H1 (cell line): ENCODE measurements around the gene FAM53B. TPM values are rescaled to one million over a fixed set of nuclear protein-coding genes. Genes with fewer than 3 reads are reported as not detected.

Experiments
- CTCF ChIA-PET: fragments of 300-600 bp; sonication (Branson Sonifier 250); formaldehyde crosslinking; loops from one replicate; lab custom pipeline; 2021; ENCODE audit not compliant: partially characterized antibody; lab: Charles Lee
- POLR2A ChIA-PET: fragments of 300-600 bp; sonication (Branson Sonifier 250); formaldehyde crosslinking; loops from one replicate; lab custom pipeline; 2021; ENCODE audit warnings: inconsistent platforms; ENCODE audit not compliant: partially characterized antibody; lab: Charles Lee
- DNase-seq, 2 experiments: peaks; one replicate each; pipeline versions ENCODE4 v3.0.0 to v3.0.0-alpha.2; 2010 to 2022; ENCODE audit warnings: low spot score in 2 of 2, low read depth in 1 of 2, mixed read lengths in 1 of 2
- FAIRE-seq: peaks from 2 replicates; lab custom pipeline; 2011; peaks lifted over from hg19 to GRCh38; lab: Jason Lieb, UNC
- H2AFZ ChIP-seq: 2 replicates; pipeline ENCODE4 v1.8.1; 2012; ENCODE audit warnings: low read length, inconsistent platforms
- H2AK5ac ChIP-seq: 2 replicates; pipeline ENCODE4 v1.6.1; 2013; ENCODE audit warnings: low read depth, low read length
- H2BK120ac ChIP-seq: replicated peaks from 2 replicates; pipeline ENCODE3; 2013; ENCODE audit warnings: low read depth, low read length, inconsistent platforms
- H2BK12ac ChIP-seq: 2 replicates; pipeline ENCODE4 v1.6.1; 2013; ENCODE audit warnings: low read depth, low read length
- H2BK15ac ChIP-seq: 2 replicates; pipeline ENCODE4 v1.6.1; 2013; ENCODE audit warnings: low read length
- H2BK20ac ChIP-seq: 2 replicates; pipeline ENCODE4 v1.6.1; 2013; ENCODE audit warnings: low read length
- H2BK5ac ChIP-seq: 2 replicates; pipeline ENCODE4 v1.6.1; 2013; ENCODE audit warnings: low read depth, low read length
- H3K14ac ChIP-seq: 2 replicates; pipeline ENCODE4 v1.6.1; 2013; ENCODE audit warnings: inconsistent platforms; ENCODE audit not compliant: insufficient read length
- H3K18ac ChIP-seq: 2 replicates; pipeline ENCODE4 v1.6.1; 2013; ENCODE audit warnings: low read length; ENCODE audit errors: extremely low read depth
- H3K23ac ChIP-seq: 2 replicates; pipeline ENCODE4 v1.6.1; 2013; ENCODE audit warnings: inconsistent platforms; ENCODE audit not compliant: insufficient read length
- H3K23me2 ChIP-seq: 2 replicates; pipeline ENCODE4 v1.6.1; 2013; ENCODE audit warnings: low read depth, low read length
- H3K27ac ChIP-seq: 2 replicates; pipeline ENCODE4 v1.6.1; 2011; ENCODE audit warnings: low read depth, low read length, inconsistent platforms
- H3K27me3 ChIP-seq, 4 experiments: replicated peaks in 1 of 4; 1 replicate in 1 of 4; 2 replicates in 3 of 4; pipeline versions ENCODE4 v1.6.1 to v1.8.1; 2011 to 2013; ENCODE audit warnings: low read length in 3 of 4, mild to moderate bottlenecking in 3 of 4, inconsistent platforms in 2 of 4, mixed read lengths in 2 of 4, moderate library complexity in 1 of 4; ENCODE audit not compliant: control insufficient read depth in 3 of 4, insufficient read depth in 3 of 4; ENCODE audit errors: extremely low read depth in 1 of 4
- H3K36me3 ChIP-seq, 4 experiments: 2 replicates each; pipeline versions ENCODE4 v1.6.1 to v1.8.1; 2011 to 2013; ENCODE audit warnings: mild to moderate bottlenecking in 4 of 4, low read length in 3 of 4, moderate library complexity in 2 of 4, control low read depth in 1 of 4, inconsistent platforms in 1 of 4; ENCODE audit not compliant: insufficient read depth in 4 of 4, control insufficient read depth in 2 of 4
- H3K4ac ChIP-seq: replicated peaks from 2 replicates; pipeline ENCODE3; 2013; ENCODE audit warnings: low read length, low read depth, mixed read lengths, inconsistent platforms; ENCODE audit not compliant: insufficient read length
- H3K4me1 ChIP-seq, 4 experiments: replicated peaks in 1 of 4; 1 replicate in 1 of 4; 2 replicates in 3 of 4; pipeline versions ENCODE4 v1.6.1 to v1.8.1; 2011 to 2013; ENCODE audit warnings: low read length in 3 of 4, inconsistent platforms in 2 of 4, mixed read lengths in 1 of 4; ENCODE audit not compliant: insufficient read depth in 4 of 4, control insufficient read depth in 3 of 4
- H3K4me2 ChIP-seq, 2 experiments: 2 replicates each; pipeline versions ENCODE4 v1.6.1 to v1.8.1; 2011 to 2013; ENCODE audit warnings: low read depth in 2 of 2, low read length in 2 of 2, control low read depth in 1 of 2, inconsistent platforms in 1 of 2, mild to moderate bottlenecking in 1 of 2; ENCODE audit not compliant: insufficient read depth in 1 of 2
- H3K4me3 ChIP-seq, 4 experiments: fragments of 200-600, 300-600 bp in 1 of 4; sonication (generic), shearing (Covaris generic), sonication (Bioruptor Twin) in 1 of 4; 2 replicates each; pipeline versions ENCODE4 v1.5.1 to v1.8.1; 2011 to 2016; ENCODE audit warnings: low read length in 4 of 4, low read depth in 3 of 4, control low read depth in 2 of 4, inconsistent platforms in 2 of 4, mild to moderate bottlenecking in 2 of 4, mixed read lengths in 1 of 4, moderate library complexity in 1 of 4; ENCODE audit not compliant: insufficient read depth in 2 of 4; ENCODE audit errors: extremely low read depth in 1 of 4
- H3K56ac ChIP-seq: replicated peaks from 2 replicates; pipeline ENCODE3; 2013; ENCODE audit warnings: low read depth, mild to moderate bottlenecking, mixed read lengths, low read length, inconsistent platforms; ENCODE audit not compliant: insufficient read length
- H3K79me1 ChIP-seq: 2 replicates; pipeline ENCODE4 v1.6.1; 2013; ENCODE audit warnings: low read depth, low read length, control low read depth
- H3K79me2 ChIP-seq, 2 experiments: 2 replicates each; pipeline versions ENCODE4 v1.6.1 to v1.8.1; 2012 to 2013; ENCODE audit warnings: low read length in 2 of 2, mild to moderate bottlenecking in 2 of 2, inconsistent platforms in 1 of 2; ENCODE audit not compliant: insufficient read depth in 2 of 2, control insufficient read depth in 1 of 2
- H3K9ac ChIP-seq, 4 experiments: replicated peaks in 1 of 4; 1 replicate in 1 of 4; 2 replicates in 3 of 4; pipeline versions ENCODE4 v1.6.1 to v1.8.1; 2011 to 2013; ENCODE audit warnings: low read depth in 3 of 4, low read length in 3 of 4, control low read depth in 2 of 4, mild to moderate bottlenecking in 2 of 4, moderate library complexity in 2 of 4, inconsistent platforms in 1 of 4; ENCODE audit errors: extremely low read depth in 1 of 4
- H3K9me3 ChIP-seq, 2 experiments: 2 replicates each; pipeline versions ENCODE4 v1.6.1 to v1.8.1; 2012 to 2013; ENCODE audit warnings: mild to moderate bottlenecking in 2 of 2, moderate library complexity in 2 of 2, control low read depth in 1 of 2, inconsistent platforms in 1 of 2, low read depth in 1 of 2, low read length in 1 of 2, mixed read lengths in 1 of 2; ENCODE audit not compliant: insufficient read depth in 2 of 2
- H4K20me1 ChIP-seq, 2 experiments: replicated peaks in 1 of 2; 2 replicates each; pipeline versions ENCODE3 to v1.8.1; 2011 to 2013; ENCODE audit warnings: inconsistent platforms in 2 of 2, low read length in 2 of 2, mild to moderate bottlenecking in 1 of 2; ENCODE audit not compliant: insufficient read depth in 2 of 2, control insufficient read depth in 1 of 2
- H4K5ac ChIP-seq: 2 replicates; pipeline ENCODE4 v1.6.1; 2013; ENCODE audit warnings: low read length, low read depth, mixed read lengths, inconsistent platforms; ENCODE audit not compliant: insufficient read length
- H4K8ac ChIP-seq: 2 replicates; pipeline ENCODE4 v1.8.0; 2013; ENCODE audit warnings: mild to moderate bottlenecking, moderate library complexity, low read length, inconsistent platforms; ENCODE audit not compliant: insufficient read depth; ENCODE audit errors: extremely low read depth
- H4K91ac ChIP-seq: replicated peaks from 2 replicates; pipeline ENCODE3; 2013; ENCODE audit warnings: low read length, mixed read lengths, inconsistent platforms; ENCODE audit not compliant: insufficient read length
- CEBPB ChIP-seq: IDR thresholded peaks from 2 replicates; pipeline ENCODE4 v1.6.1; 2012; ENCODE audit warnings: low read depth, low read length
- HDAC2 ChIP-seq, 2 experiments: fragments of 300-600 bp in 1 of 2; sonication (generic) in 1 of 2; IDR thresholded peaks; 2 replicates each; pipeline ENCODE4 v1.6.1; 2011 to 2012; ENCODE audit warnings: low read depth in 2 of 2, low read length in 2 of 2, mild to moderate bottlenecking in 2 of 2, moderate library complexity in 2 of 2, borderline replicate concordance in 1 of 2, inconsistent platforms in 1 of 2
- NRF1 ChIP-seq: IDR thresholded peaks from 2 replicates; pipeline ENCODE4 v1.6.1; 2011; ENCODE audit warnings: mild to moderate bottlenecking, low read depth, low read length, improper control_type of control experiment
- POLR2AphosphoS5 ChIP-seq: IDR thresholded peaks from 2 replicates; pipeline ENCODE4 v1.6.1; 2011; ENCODE audit warnings: low read depth, low read length
- POU5F1 ChIP-seq: IDR thresholded peaks from 2 replicates; pipeline ENCODE4 v1.6.1; 2011; ENCODE audit warnings: low read depth, mild to moderate bottlenecking, low read length, moderate library complexity
- RNF2 ChIP-seq: fragments of 200-900, 300-1000 bp; sonication (generic); IDR thresholded peaks from 2 replicates; pipeline ENCODE4 v1.7.1; 2016; ENCODE audit warnings: borderline replicate concordance, low read depth, mild to moderate bottlenecking, antibody characterized with exemption, low read length; ENCODE audit not compliant: poor library complexity, severe bottlenecking; ENCODE audit errors: missing control alignments
- SIN3A ChIP-seq, 2 experiments: IDR thresholded peaks in 1 of 2; conservative IDR thresholded peaks in 1 of 2; 2 replicates each; pipeline ENCODE4 v1.6.1; 2011 to 2012; ENCODE audit warnings: low read length in 2 of 2, improper control_type of control experiment in 1 of 2, low read depth in 1 of 2, mild to moderate bottlenecking in 1 of 2
- TEAD4 ChIP-seq: IDR thresholded peaks from 2 replicates; pipeline ENCODE4 v1.6.1; 2012; ENCODE audit warnings: low read depth, low read length, inconsistent platforms, mixed read lengths
- WGBS, 2 experiments: shearing (Covaris generic) in 1 of 2; methylation state at CpG; one replicate each; pipeline versions ENCODE4 v1.1.6 to v1.1.7; 2013 to 2015; ENCODE audit warnings: low lambda C conversion rate in 2 of 2, mixed read lengths in 2 of 2, inconsistent platforms in 1 of 2, low coverage in 1 of 2, missing lambda C conversion rate in 1 of 2; ENCODE audit not compliant: insufficient replicate concordance in 2 of 2, insufficient coverage in 1 of 2, insufficient read length in 1 of 2; ENCODE audit errors: extremely low coverage in 1 of 2, missing lambda C conversion rate in 1 of 2; 5-methylcytosine and 5-hydroxymethylcytosine counted together
- polyA plus RNA-seq, 7 experiments: library from polyadenylated mRNA; depleted of rRNA in 3 of 7; stranded (reverse) in 5 of 7; unstranded in 2 of 7; fragments of >200 nt in 5 of 7; fragments of 200-250 nt in 2 of 7; gene quantifications; 1 replicate in 5 of 7; 2 replicates in 1 of 7; 4 replicates in 1 of 7; pipeline versions ENCODE4 v1.2.1 to v1.2.3, GENCODE V29; 2011 to 2013; ENCODE audit warnings: missing spikeins in 2 of 7, mixed read lengths in 2 of 7
- total RNA-seq: library from RNA; stranded (reverse); fragmentation: NEBNext Ultra II Directional; extraction: Animal tissue kit (Norgen Biotek cat#: 25700); gene quantifications from 2 replicates; pipeline ENCODE4 v1.2.1, GENCODE V29; 2021
- TF ChIP-seq, protein P1 (sequence below), 3 experiments: IDR thresholded peaks; 1 replicate in 2 of 3; 2 replicates in 1 of 3; pipeline versions ENCODE4 v1.5.1 to v1.6.1; 2011; ENCODE audit warnings: low read length in 3 of 3, mild to moderate bottlenecking in 3 of 3, inconsistent platforms in 2 of 3, low read depth in 1 of 3, moderate library complexity in 1 of 3; ENCODE audit not compliant: insufficient read depth in 1 of 3; ENCODE audit errors: control extremely low read depth in 1 of 3

Gene FAM53B
- total and polyA plus RNA-seq, 2 of the 8 experiments (the other 6 are each of a cell fraction or from before 2014, with no cell fraction given), result 5.3 to 14.4 TPM

GRCh38 chr10:124588736-124589490 lies 155.3 kb downstream of the FAM53B start:
- no peak overlapping the region for H3K4me2 ChIP-seq
- CTCF ChIA-PET, result interaction anchor here (0.9 to 2.0 kb wide), 6 partner anchors 13 to 158 kb away, joined by 3 to 8 read pairs (median 5); no protein-coding TSS in a partner anchor
- H4K5ac ChIP-seq, result no peak overlapping the region
- FAIRE-seq, result no peak
- H3K4ac ChIP-seq, result no peak overlapping the region
- no peak overlapping the region for H2BK20ac ChIP-seq
- no peak overlapping the region for H3K9ac ChIP-seq
- no peaks in the 10 kb centered on the region for H3K79me2 ChIP-seq
- DNase-seq, result no peak
- H3K23me2 ChIP-seq, result no peaks in the 10 kb centered on the region
- no peaks in the 10 kb centered on the region for H3K9me3 ChIP-seq
- POLR2A ChIA-PET, result no interaction called here
- H3K27ac ChIP-seq, result no peak overlapping the region
- H2BK12ac ChIP-seq, result no peak overlapping the region
- no peak overlapping the region for H3K14ac ChIP-seq
- no peaks in the 10 kb centered on the region for H3K4me1 ChIP-seq
- no peak overlapping the region for H2BK120ac ChIP-seq
- H4K8ac ChIP-seq, result no peak overlapping the region
- no peak overlapping the region for H3K18ac ChIP-seq
- no peak overlapping the region for H2AFZ ChIP-seq
- 95% methylated on average over 15 of the region's 15 CpGs; no CpG with 5 or more reads in 1 of the 2 experiments for WGBS, 2 experiments
- no peaks in the 10 kb centered on the region for H3K36me3 ChIP-seq
- H3K79me1 ChIP-seq, result no peaks in the 10 kb centered on the region
- H3K27me3 ChIP-seq, result no peaks in the 10 kb centered on the region
- H4K91ac ChIP-seq, result no peak overlapping the region
- H4K20me1 ChIP-seq, result peaks cover 0 to 2% of the 10 kb centered on the region in 2 experiments
- no peak overlapping the region for H2AK5ac ChIP-seq
- H3K23ac ChIP-seq, result no peak overlapping the region
- no peak overlapping the region for H3K4me3 ChIP-seq
- no peak overlapping the region for H2BK15ac ChIP-seq
- H2BK5ac ChIP-seq, result no peak overlapping the region
- H3K56ac ChIP-seq, result no peak overlapping the region
- TF ChIP-seq POU5F1 (no peak), RNF2 (no peak), NRF1 (no peak), HDAC2 (IDR thresholded peaks at IDR 0.05; ENCODE audit: borderline replicate concordance in 1 of 2, low read depth in 2 of 2, low read length in 2 of 2) (no peak), CEBPB (no peak), SIN3A (conservative IDR thresholded peaks at IDR 0.05 in 1 of 2, IDR thresholded peaks at IDR 0.05 in 1 of 2; ENCODE audit: low read depth in 1 of 2, low read length in 2 of 2) (no peak), POLR2AphosphoS5 (no peak), TEAD4 (no peak)
- TF ChIP-seq, protein P1, sequence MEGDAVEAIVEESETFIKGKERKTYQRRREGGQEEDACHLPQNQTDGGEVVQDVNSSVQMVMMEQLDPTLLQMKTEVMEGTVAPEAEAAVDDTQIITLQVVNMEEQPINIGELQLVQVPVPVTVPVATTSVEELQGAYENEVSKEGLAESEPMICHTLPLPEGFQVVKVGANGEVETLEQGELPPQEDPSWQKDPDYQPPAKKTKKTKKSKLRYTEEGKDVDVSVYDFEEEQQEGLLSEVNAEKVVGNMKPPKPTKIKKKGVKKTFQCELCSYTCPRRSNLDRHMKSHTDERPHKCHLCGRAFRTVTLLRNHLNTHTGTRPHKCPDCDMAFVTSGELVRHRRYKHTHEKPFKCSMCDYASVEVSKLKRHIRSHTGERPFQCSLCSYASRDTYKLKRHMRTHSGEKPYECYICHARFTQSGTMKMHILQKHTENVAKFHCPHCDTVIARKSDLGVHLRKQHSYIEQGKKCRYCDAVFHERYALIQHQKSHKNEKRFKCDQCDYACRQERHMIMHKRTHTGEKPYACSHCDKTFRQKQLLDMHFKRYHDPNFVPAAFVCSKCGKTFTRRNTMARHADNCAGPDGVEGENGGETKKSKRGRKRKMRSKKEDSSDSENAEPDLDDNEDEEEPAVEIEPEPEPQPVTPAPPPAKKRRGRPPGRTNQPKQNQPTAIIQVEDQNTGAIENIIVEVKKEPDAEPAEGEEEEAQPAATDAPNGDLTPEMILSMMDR (IDR thresholded peaks at IDR 0.05; ENCODE audit: control extremely low read depth in 1 of 3, insufficient read depth in 1 of 3, low read depth in 1 of 3, low read length in 3 of 3), result no peak
